SK-N-SH (cell line): ENCODE results near the gene RASL11B. TPM values are rescaled to one million over a fixed set of nuclear protein-coding genes. Genes with fewer than 3 reads are reported as not detected.
A peak's percentile ranks its signal among the peaks of the same experiment; 100 is the strongest.

Experiments
- CTCF ChIA-PET: fragments of 300-600, 350-600 bp; formaldehyde crosslinking; extraction: SDS; loops from one replicate; lab custom pipeline; 2021; lab: Yijun Ruan, JAX
- POLR2A ChIA-PET: fragments of 350-600 bp; sonication (Branson Sonifier 250); formaldehyde crosslinking; extraction: SDS; loops from one replicate; lab custom pipeline; 2020; ENCODE audit warnings: antibody characterized with exemption, inconsistent platforms; lab: Yijun Ruan, JAX
- DNase-seq: peaks from one replicate; pipeline ENCODE4 v3.0.0; 2012
- H2AFZ ChIP-seq: fragments of 200-600 bp; sonication (generic); 2 replicates; pipeline ENCODE4 v1.8.1; 2016; ENCODE audit warnings: antibody characterized with exemption, mild to moderate bottlenecking, low read depth
- H3F3A ChIP-seq: fragments of 200-600 bp; sonication (generic); replicated peaks from 2 replicates; pipeline ENCODE3; 2016; ENCODE audit warnings: antibody characterized with exemption, mild to moderate bottlenecking; ENCODE audit not compliant: insufficient read depth
- H3K27ac ChIP-seq, 2 experiments: fragments of 200-500 bp in 1 of 2; fragments of 200-600 bp in 1 of 2; sonication (Bioruptor generic) in 1 of 2; sonication (generic), shearing (Covaris generic) in 1 of 2; 2 replicates each; pipeline versions ENCODE4 v1.5.1 to v1.6.1; 2014 to 2016; ENCODE audit warnings: low read depth in 2 of 2, inconsistent platforms in 1 of 2, low read length in 1 of 2, mild to moderate bottlenecking in 1 of 2, mixed read lengths in 1 of 2
- H3K27me3 ChIP-seq: fragments of 200-600 bp; sonication (generic), shearing (Covaris generic); 2 replicates; pipeline ENCODE4 v1.6.1; 2016; ENCODE audit warnings: mixed run types; ENCODE audit not compliant: insufficient read depth
- H3K36me3 ChIP-seq, 2 experiments: fragments of 200-500 bp in 1 of 2; fragments of 200-600 bp in 1 of 2; sonication (Bioruptor generic) in 1 of 2; sonication (generic) in 1 of 2; replicated peaks in 1 of 2; 2 replicates each; pipeline versions ENCODE3 to v1.5.1; 2014 to 2016; ENCODE audit warnings: low read length in 1 of 2, mild to moderate bottlenecking in 1 of 2; ENCODE audit not compliant: insufficient read depth in 2 of 2, control insufficient read depth in 1 of 2
- H3K4me1 ChIP-seq, 2 experiments: fragments of 200-500 bp in 1 of 2; fragments of 200-600 bp in 1 of 2; sonication (Bioruptor generic) in 1 of 2; sonication (generic), shearing (Covaris generic) in 1 of 2; 2 replicates each; pipeline versions ENCODE4 v1.5.1 to v1.6.1; 2014 to 2016; ENCODE audit warnings: low read depth in 1 of 2, low read length in 1 of 2, mixed run types in 1 of 2; ENCODE audit not compliant: insufficient read depth in 2 of 2, control insufficient read depth in 1 of 2
- H3K4me2 ChIP-seq: fragments of 200-600 bp; sonication (generic), shearing (Covaris generic); 2 replicates; pipeline ENCODE4 v1.6.1; 2017; ENCODE audit warnings: mixed run types
- H3K4me3 ChIP-seq, 2 experiments: fragments of 200-500 bp in 1 of 2; fragments of 200-600 bp in 1 of 2; sonication (Bioruptor generic) in 1 of 2; sonication (generic), shearing (Covaris generic) in 1 of 2; 2 replicates each; pipeline versions ENCODE4 v1.5.1 to v1.8.1; 2014 to 2016; ENCODE audit warnings: low read depth in 2 of 2, inconsistent platforms in 1 of 2, low read length in 1 of 2, mild to moderate bottlenecking in 1 of 2, mixed read lengths in 1 of 2, moderate library complexity in 1 of 2
- H3K79me2 ChIP-seq: fragments of 200-600 bp; sonication (generic); 2 replicates; pipeline ENCODE4 v1.8.1; 2017; ENCODE audit warnings: mild to moderate bottlenecking; ENCODE audit not compliant: insufficient read depth
- H3K9ac ChIP-seq: fragments of 200-600 bp; sonication (generic); 2 replicates; pipeline ENCODE4 v1.6.1; 2017; ENCODE audit warnings: mixed run types
- H3K9me2 ChIP-seq: fragments of 200-600 bp; sonication (generic); 2 replicates; pipeline ENCODE4 v1.6.1; 2017; ENCODE audit warnings: mixed run types
- H3K9me3 ChIP-seq: fragments of 200-600 bp; sonication (generic); 2 replicates; pipeline ENCODE4 v1.6.1; 2017; ENCODE audit warnings: mixed run types, mild to moderate bottlenecking, moderate library complexity
- H4K20me1 ChIP-seq: fragments of 200-600 bp; sonication (generic); 2 replicates; pipeline ENCODE4 v1.6.1; 2017; ENCODE audit warnings: mild to moderate bottlenecking, mixed run types; ENCODE audit not compliant: insufficient read depth
- CHD2 ChIP-seq: fragments of 150-350 bp; IDR thresholded peaks from 2 replicates; pipeline ENCODE4 v1.6.1; 2018; ENCODE audit warnings: low read length; ENCODE audit not compliant: partially characterized antibody
- ELF1 ChIP-seq: IDR thresholded peaks from 2 replicates; pipeline ENCODE4 v1.4.0; 2012
- EP300 ChIP-seq, 2 experiments: IDR thresholded peaks; 2 replicates each; pipeline versions ENCODE4 v1.4.0 to v1.6.1; 2012; ENCODE audit warnings: borderline replicate concordance in 1 of 2, low read depth in 1 of 2, low read length in 1 of 2
- EZH2phosphoT487 ChIP-seq: fragments of 200-600 bp; sonication (generic); IDR thresholded peaks from 2 replicates; pipeline ENCODE4 v1.6.1; 2017; ENCODE audit warnings: low read depth, mixed run types, mild to moderate bottlenecking, antibody characterized with exemption, moderate library complexity, borderline replicate concordance
- FOXJ3 ChIP-seq: sonication (generic); formaldehyde crosslinking; IDR thresholded peaks from 2 replicates; pipeline ENCODE4 v1.5.1; 2020; ENCODE audit warnings: mild to moderate bottlenecking, missing genetic modification reagents
- FOXM1 ChIP-seq: IDR thresholded peaks from 2 replicates; pipeline ENCODE4 v1.4.0; 2012; ENCODE audit warnings: low read depth, mild to moderate bottlenecking
- GATA2 ChIP-seq: sonication (generic); formaldehyde crosslinking; IDR thresholded peaks from 2 replicates; pipeline ENCODE4 v1.5.0; 2020; ENCODE audit warnings: mild to moderate bottlenecking, missing genetic modification reagents
- MXI1 ChIP-seq: IDR thresholded peaks from 2 replicates; pipeline ENCODE4 v1.6.1; 2012; ENCODE audit warnings: mild to moderate bottlenecking, low read depth, low read length, improper control_type of control experiment
- NFIC ChIP-seq: IDR thresholded peaks from 2 replicates; pipeline ENCODE4 v1.4.0; 2012; ENCODE audit warnings: borderline replicate concordance
- RAD21 ChIP-seq: IDR thresholded peaks from 2 replicates; pipeline ENCODE4 v1.6.1; 2012; ENCODE audit warnings: mild to moderate bottlenecking, low read length
- RCOR1 ChIP-seq: fragments of 150-350 bp; IDR thresholded peaks from 2 replicates; pipeline ENCODE4 v1.6.1; 2017; ENCODE audit warnings: antibody characterized with exemption, low read length
- RFX5 ChIP-seq: IDR thresholded peaks from 2 replicates; pipeline ENCODE4 v1.6.1; 2012; ENCODE audit warnings: mild to moderate bottlenecking, improper control_type of control experiment, low read length
- SMC3 ChIP-seq: IDR thresholded peaks from 2 replicates; pipeline ENCODE4 v1.6.1; 2012; ENCODE audit warnings: low read depth, low read length, improper control_type of control experiment
- TAF1 ChIP-seq: IDR thresholded peaks from 2 replicates; pipeline ENCODE4 v1.6.1; 2012; ENCODE audit warnings: low read depth, mild to moderate bottlenecking, low read length, moderate library complexity, borderline replicate concordance
- TCF12 ChIP-seq: IDR thresholded peaks from 2 replicates; pipeline ENCODE4 v1.4.0; 2012
- TEAD4 ChIP-seq: IDR thresholded peaks from 2 replicates; pipeline ENCODE4 v1.4.0; 2012; ENCODE audit warnings: mild to moderate bottlenecking, borderline replicate concordance; ENCODE audit not compliant: insufficient read depth
- whole genome bisulfite sequencing: methylation state at CpG from one replicate; pipeline ENCODE4 v1.1.6; 2017; ENCODE audit warnings: low lambda C conversion rate; 5-methylcytosine and 5-hydroxymethylcytosine counted together
- polyA plus RNA-seq, 3 experiments: library from polyadenylated mRNA; depleted of rRNA; stranded (reverse); fragments of >200 nt; gene quantifications; 2 replicates each; pipeline ENCODE4 v1.2.3, GENCODE V29; 2012
- TF ChIP-seq, protein P1 (sequence below): IDR thresholded peaks from 2 replicates; pipeline ENCODE4 v1.4.0; 2012; ENCODE audit warnings: low read depth, borderline replicate concordance
- TF ChIP-seq, protein P2 (sequence below): fragments of 150-350 bp; IDR thresholded peaks from 2 replicates; pipeline ENCODE4 v1.6.1; 2017; ENCODE audit warnings: antibody characterized with exemption, low read length, low read depth, borderline replicate concordance
- TF ChIP-seq, protein P3 (sequence below): IDR thresholded peaks from 2 replicates; pipeline ENCODE4 v1.4.0; 2012; ENCODE audit warnings: low read depth
- TF ChIP-seq, protein P4 (sequence below): IDR thresholded peaks from 2 replicates; pipeline ENCODE4; 2012

The RASL11B gene
- polyA plus RNA-seq, 1 of the 3 experiments (the other 2 are of a cell fraction): 0.54 TPM

DNA sequence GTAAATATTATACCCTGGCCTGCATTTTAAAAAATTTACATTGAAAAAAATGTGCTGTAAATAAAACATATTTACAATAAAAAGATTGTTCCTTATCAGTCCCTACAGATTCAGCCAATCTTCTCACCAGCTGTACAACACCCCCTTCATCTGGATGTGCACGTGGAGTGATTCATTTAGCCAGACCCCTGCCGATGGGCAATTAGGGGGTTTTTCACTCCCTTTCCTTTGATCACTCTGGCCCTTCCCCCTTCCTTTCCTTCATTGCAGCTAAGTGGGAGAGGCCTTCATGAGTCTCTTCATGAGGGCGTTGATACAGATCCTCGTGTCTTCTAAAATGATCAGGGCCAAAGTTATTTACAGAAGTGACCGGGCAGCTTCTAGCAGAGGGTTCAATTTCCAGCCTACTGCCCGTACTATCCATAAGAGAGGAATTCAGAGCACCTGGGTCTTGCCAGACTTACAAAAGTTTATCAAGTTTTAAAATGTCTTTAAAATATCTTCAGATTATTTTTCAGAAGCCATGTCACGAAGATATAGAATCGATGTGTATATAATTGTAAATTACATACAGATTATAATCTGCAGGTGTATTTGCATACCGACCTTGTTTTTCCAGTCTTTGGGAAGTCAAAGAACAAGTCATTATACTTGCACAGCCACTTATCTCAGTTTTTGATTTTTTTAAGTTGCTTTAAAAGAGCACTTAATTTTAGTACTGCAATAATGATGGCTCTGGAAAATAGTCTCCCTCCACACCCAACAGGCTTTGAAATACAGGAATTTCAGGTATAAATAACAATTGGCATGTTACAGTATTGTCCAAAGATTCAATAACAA lies 21.4 kb upstream of the RASL11B start:
- H3K27ac ChIP-seq: peak overlapping the region; percentile 79 to 100; a peak in 3 of 4 replicates
- H3K79me2 ChIP-seq: no peaks in the 10 kb centered on the region
- H3K4me2 ChIP-seq: no peak overlapping the region; the same call in 1 of the 2 replicates
- H3K27me3 ChIP-seq: no peaks in the 10 kb centered on the region
- CTCF ChIA-PET: interaction anchor here (1.6 kb wide), 1 partner anchor 142 kb away, joined by 3 read pairs; no protein-coding TSS in a partner anchor
- WGBS: 91% methylated on average over 9 of the region's 9 CpGs
- no peaks in the 10 kb centered on the region for H3K9me3 ChIP-seq
- no peak for TF ChIP-seq CHD2
- TF ChIP-seq EP300 (IDR thresholded peaks at IDR 0.05; ENCODE audit: borderline replicate concordance in 1 of 2, low read depth in 1 of 2, low read length in 1 of 2): no peak
- no peak for TF ChIP-seq TEAD4
- TF ChIP-seq TCF12: no peak
- no peak for TF ChIP-seq RAD21
- TF ChIP-seq SMC3: no peak
- no peak for TF ChIP-seq TAF1
- TF ChIP-seq, protein P1, sequence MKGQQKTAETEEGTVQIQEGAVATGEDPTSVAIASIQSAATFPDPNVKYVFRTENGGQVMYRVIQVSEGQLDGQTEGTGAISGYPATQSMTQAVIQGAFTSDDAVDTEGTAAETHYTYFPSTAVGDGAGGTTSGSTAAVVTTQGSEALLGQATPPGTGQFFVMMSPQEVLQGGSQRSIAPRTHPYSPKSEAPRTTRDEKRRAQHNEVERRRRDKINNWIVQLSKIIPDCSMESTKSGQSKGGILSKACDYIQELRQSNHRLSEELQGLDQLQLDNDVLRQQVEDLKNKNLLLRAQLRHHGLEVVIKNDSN: no peak
- TF ChIP-seq, protein P2, sequence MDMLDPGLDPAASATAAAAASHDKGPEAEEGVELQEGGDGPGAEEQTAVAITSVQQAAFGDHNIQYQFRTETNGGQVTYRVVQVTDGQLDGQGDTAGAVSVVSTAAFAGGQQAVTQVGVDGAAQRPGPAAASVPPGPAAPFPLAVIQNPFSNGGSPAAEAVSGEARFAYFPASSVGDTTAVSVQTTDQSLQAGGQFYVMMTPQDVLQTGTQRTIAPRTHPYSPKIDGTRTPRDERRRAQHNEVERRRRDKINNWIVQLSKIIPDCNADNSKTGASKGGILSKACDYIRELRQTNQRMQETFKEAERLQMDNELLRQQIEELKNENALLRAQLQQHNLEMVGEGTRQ: no peak
- TF ChIP-seq EZH2phosphoT487: no peak
- no peak for TF ChIP-seq FOXJ3 (CRISPR knock-in tag)
- no peak for TF ChIP-seq RFX5
- H3K36me3 ChIP-seq: no peaks in the 10 kb centered on the region
- no peak for DNase-seq
- H3K9ac ChIP-seq: no peak overlapping the region
- H2AFZ ChIP-seq: no peak overlapping the region
- peaks cover 0 to 61% of the 10 kb centered on the region in 2 experiments; a peak in 2 of 4 replicates for H3K4me1 ChIP-seq
- peaks cover 7% of the 10 kb centered on the region for H3F3A ChIP-seq
- H3K9me2 ChIP-seq: no peaks in the 10 kb centered on the region
- POLR2A ChIA-PET: no interaction called here
- no peaks in the 10 kb centered on the region for H4K20me1 ChIP-seq
- no peak overlapping the region for H3K4me3 ChIP-seq

DNA sequence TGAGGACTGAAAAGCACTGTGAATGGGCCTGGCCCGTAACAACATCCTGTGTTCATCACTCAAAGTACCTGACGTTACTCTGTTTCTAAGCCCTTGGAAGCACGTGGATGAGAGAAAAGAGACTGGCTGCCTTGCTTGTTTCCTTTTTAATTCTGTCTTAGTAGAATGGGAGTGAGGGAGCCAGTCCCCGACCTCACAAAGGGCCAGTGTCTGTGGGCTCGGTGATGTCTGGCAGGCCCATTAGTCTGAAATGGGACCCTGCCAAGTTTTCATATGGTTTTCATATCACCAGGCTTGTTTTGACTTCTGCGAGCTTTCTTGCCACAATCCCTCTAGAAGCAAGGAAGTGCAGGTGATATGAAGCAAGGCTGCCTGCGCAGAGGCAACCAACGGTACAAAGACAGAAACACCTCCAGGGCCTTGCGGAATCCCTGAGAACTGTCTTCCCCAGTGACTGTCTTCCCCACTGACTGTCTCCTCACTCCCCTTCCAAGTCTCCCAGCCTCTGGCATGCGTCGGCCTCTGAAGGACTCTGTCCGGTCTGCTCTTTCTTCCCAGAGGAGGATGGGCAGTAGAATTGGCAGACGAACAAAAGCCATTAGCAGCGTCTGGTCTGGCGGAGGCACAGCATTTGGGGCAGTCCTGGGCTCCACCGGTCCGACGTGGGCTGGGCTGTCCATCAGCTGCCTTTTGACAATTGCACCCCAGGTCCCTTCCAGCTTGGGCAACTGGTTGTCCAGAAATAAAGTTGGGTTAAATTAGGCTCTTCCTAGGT lies 20.2 kb upstream of the RASL11B start:
- Histone ChIP-seq H3K36me3 (no peaks in the 10 kb centered on the region), H3K4me1 (peaks cover 0 to 64% of the 10 kb centered on the region in 2 experiments; a peak in 2 of 4 replicates), H3K9me2 (no peaks in the 10 kb centered on the region), H3K27me3 (no peaks in the 10 kb centered on the region), H3K4me2 (peak overlapping the region; percentile 57; the same call in 1 of the 2 replicates), H3K4me3 (no peak overlapping the region; a peak in 1 of 4 replicates), H3K79me2 (no peaks in the 10 kb centered on the region), H3K9me3 (no peaks in the 10 kb centered on the region), H3K27ac (peak overlapping the region; percentile 79 to 100), H4K20me1 (no peaks in the 10 kb centered on the region), H3F3A (peaks cover 7% of the 10 kb centered on the region), H2AFZ (peak overlapping the region; percentile 75), H3K9ac (no peak overlapping the region; the same call in 1 of the 2 replicates)
- POLR2A ChIA-PET: interaction anchor here (1.3 kb wide), 1 partner anchor 129 kb away, joined by 3 read pairs; no protein-coding TSS in a partner anchor
- CTCF ChIA-PET: interaction anchor here (1.5 to 1.6 kb wide), 2 partner anchors 70 to 140 kb away, joined by 3 read pairs; no protein-coding TSS in a partner anchor
- 18% methylated on average over 16 of the region's 18 CpGs for WGBS
- peak; percentile 62 for DNase-seq
- TF ChIP-seq MXI1 (peak; percentile 18; the same call in 1 of the 2 replicates), ELF1 (no peak), EZH2phosphoT487 (no peak), RAD21 (peak; percentile 24), EP300 (IDR thresholded peaks at IDR 0.05; ENCODE audit: borderline replicate concordance in 1 of 2, low read depth in 1 of 2, low read length in 1 of 2) (peak in 1 of 2 experiments; percentile 56; a peak in 2 of 4 replicates), RCOR1 (peak; percentile 30; the same call in 1 of the 2 replicates), TCF12 (peak; percentile 68), FOXM1 (no peak), NFIC (peak; percentile 11; the same call in 1 of the 2 replicates), GATA2 (CRISPR knock-in tag) (no peak), RFX5 (0 out of 2 replicates have a peak, but pooled peaks have one; percentile 41)
- TF ChIP-seq, protein P1: no peak
- TF ChIP-seq, protein P3, sequence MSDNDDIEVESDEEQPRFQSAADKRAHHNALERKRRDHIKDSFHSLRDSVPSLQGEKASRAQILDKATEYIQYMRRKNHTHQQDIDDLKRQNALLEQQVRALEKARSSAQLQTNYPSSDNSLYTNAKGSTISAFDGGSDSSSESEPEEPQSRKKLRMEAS: no peak; the same call in 1 of the 2 replicates
- TF ChIP-seq, protein P4, sequence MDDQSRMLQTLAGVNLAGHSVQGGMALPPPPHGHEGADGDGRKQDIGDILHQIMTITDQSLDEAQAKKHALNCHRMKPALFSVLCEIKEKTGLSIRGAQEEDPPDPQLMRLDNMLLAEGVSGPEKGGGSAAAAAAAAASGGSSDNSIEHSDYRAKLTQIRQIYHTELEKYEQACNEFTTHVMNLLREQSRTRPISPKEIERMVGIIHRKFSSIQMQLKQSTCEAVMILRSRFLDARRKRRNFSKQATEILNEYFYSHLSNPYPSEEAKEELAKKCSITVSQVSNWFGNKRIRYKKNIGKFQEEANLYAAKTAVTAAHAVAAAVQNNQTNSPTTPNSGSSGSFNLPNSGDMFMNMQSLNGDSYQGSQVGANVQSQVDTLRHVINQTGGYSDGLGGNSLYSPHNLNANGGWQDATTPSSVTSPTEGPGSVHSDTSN: peak; percentile 14; the same call in 1 of the 2 replicates
